Transverse colon (tissue), 4 donors: ENCODE results near the gene ALPI.

Experiments used
- POLR2AphosphoS5 ChIP-seq, 3 donors: sonication (generic); formaldehyde crosslinking; IDR thresholded peaks; one replicate each; pipeline ENCODE4 v1.6.1; 2016; ENCODE audit warnings: antibody characterized with exemption in 3 of 3
- TF ChIP-seq, protein P1 (sequence below), 5 experiments: fragments of 200-600 bp in 3 of 5; fragments of 450-650 bp in 2 of 5; sonication (generic) in 3 of 5; IDR thresholded peaks; 1 replicate in 2 of 5; 2 replicates in 3 of 5; pipeline ENCODE4 v1.5.1; 2016 to 2017; ENCODE audit warnings: antibody characterized with exemption in 5 of 5, inconsistent platforms in 3 of 5, mild to moderate bottlenecking in 2 of 5, moderate library complexity in 1 of 5

DNA sequence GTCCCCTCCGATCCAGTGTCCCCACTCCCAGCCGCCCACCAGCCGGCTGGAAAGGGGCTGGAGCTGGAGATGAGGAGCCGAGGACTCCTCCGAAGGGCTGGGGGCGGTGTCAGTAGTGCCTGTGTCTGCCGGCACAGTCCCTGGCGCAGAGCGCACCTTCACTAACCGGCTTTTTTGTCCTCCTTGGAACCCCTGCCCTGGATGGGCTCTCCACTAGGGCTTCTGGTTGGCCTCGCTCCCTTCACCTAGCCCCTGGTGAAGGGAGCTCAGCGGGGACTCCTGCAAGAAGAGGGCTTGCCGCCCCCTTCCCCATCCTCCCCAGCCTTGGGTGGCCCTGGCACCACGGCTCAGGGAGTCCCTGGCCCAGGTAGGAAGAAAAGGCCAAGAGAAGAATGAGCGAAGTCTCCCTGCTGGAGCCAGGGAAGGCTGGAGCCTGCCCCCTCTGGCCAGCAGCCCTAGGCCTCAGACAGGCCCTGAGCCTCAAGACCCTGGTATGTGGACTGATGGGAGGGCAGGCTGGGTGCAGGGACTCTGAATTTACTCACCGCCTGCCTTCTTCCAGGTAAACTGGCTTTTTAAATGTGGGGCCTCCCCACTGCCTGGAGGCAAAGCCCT lies 32.3 kb downstream of the ALPI start:
- TF ChIP-seq, protein P1, sequence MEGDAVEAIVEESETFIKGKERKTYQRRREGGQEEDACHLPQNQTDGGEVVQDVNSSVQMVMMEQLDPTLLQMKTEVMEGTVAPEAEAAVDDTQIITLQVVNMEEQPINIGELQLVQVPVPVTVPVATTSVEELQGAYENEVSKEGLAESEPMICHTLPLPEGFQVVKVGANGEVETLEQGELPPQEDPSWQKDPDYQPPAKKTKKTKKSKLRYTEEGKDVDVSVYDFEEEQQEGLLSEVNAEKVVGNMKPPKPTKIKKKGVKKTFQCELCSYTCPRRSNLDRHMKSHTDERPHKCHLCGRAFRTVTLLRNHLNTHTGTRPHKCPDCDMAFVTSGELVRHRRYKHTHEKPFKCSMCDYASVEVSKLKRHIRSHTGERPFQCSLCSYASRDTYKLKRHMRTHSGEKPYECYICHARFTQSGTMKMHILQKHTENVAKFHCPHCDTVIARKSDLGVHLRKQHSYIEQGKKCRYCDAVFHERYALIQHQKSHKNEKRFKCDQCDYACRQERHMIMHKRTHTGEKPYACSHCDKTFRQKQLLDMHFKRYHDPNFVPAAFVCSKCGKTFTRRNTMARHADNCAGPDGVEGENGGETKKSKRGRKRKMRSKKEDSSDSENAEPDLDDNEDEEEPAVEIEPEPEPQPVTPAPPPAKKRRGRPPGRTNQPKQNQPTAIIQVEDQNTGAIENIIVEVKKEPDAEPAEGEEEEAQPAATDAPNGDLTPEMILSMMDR (IDR thresholded peaks at IDR 0.05) = no peak
- TF ChIP-seq POLR2AphosphoS5 (IDR thresholded peaks at IDR 0.05) = no peak
